Stomach (tissue), 9 donors: Measurements from ENCODE around the gene GPLD1. TPM values are rescaled to one million over a fixed set of nuclear protein-coding genes. Genes with fewer than 3 reads are reported as not detected.
A peak's percentile ranks its signal among the peaks of the same experiment; 100 is the strongest.

Experiments used
- DNase-seq, 2 donors: peaks; one replicate each; pipeline versions ENCODE4 v3.0.0 to v3.0.0-alpha.2; 2013 to 2019
- H3K27ac ChIP-seq, 5 donors: fragments of 200-600 bp in 4 of 5; sonication (generic) in 4 of 5; one replicate each; pipeline ENCODE4 v1.5.1; 2013 to 2019; ENCODE audit warnings: mild to moderate bottlenecking in 1 of 5, moderate library complexity in 1 of 5
- H3K27me3 ChIP-seq, 3 donors: fragments of 200-600 bp; sonication (generic); one replicate each; pipeline ENCODE4 v1.5.1; 2017 to 2019; ENCODE audit warnings: mixed run types in 1 of 3
- H3K36me3 ChIP-seq, 4 donors: fragments of 200-600 bp; sonication (generic); 1 replicate in 3 of 4; 2 replicates in 1 of 4; pipeline ENCODE4 v1.5.1; 2016 to 2019
- H3K4me1 ChIP-seq, 4 donors: fragments of 200-600 bp; sonication (generic); one replicate each; pipeline ENCODE4 v1.5.1; 2016 to 2019
- H3K4me3 ChIP-seq, 4 donors: fragments of 200-600 bp; sonication (generic) in 3 of 4; one replicate each; pipeline ENCODE4 v1.5.1; 2016 to 2019; ENCODE audit warnings: mild to moderate bottlenecking in 1 of 4
- H3K9me3 ChIP-seq, 4 donors: fragments of 200-600 bp; sonication (generic); one replicate each; pipeline ENCODE4 v1.5.1; 2016 to 2019
- EP300 ChIP-seq: sonication (generic); formaldehyde crosslinking; IDR thresholded peaks from one replicate; pipeline ENCODE4 v1.6.1; 2017; ENCODE audit warnings: antibody characterized with exemption
- POLR2A ChIP-seq, 4 donors: fragments of 450-650 bp; IDR thresholded peaks; one replicate each; pipeline ENCODE4 v1.6.1; 2016; ENCODE audit warnings: antibody characterized with exemption in 4 of 4, control low read depth in 2 of 4, mild to moderate bottlenecking in 1 of 4, moderate library complexity in 1 of 4
- POLR2AphosphoS5 ChIP-seq, 3 donors: sonication (generic); formaldehyde crosslinking; IDR thresholded peaks; one replicate each; pipeline ENCODE4 v1.6.1; 2016; ENCODE audit warnings: antibody characterized with exemption in 3 of 3
- WGBS, 5 donors: extraction: QIAGEN DNeasy Blood & Tissue Kit in 3 of 5; methylation state at CpG; one replicate each; pipeline versions ENCODE4 v1.1.5 to v1.1.7; 2013 to 2018; 5-methylcytosine and 5-hydroxymethylcytosine counted together
- intact Hi-C: fragments of 100-400 bp; cut with DNase I; formaldehyde crosslinking; loops from one replicate; pipeline ENCODE4 v1.15.1; 2023; ENCODE audit warnings: low total_unique reads
- polyA plus RNA-seq, 3 donors: library from polyadenylated mRNA; stranded (reverse); fragments of 200-250 nt; gene quantifications; one replicate each; pipeline ENCODE4 v1.2.3, GENCODE V29; 2013
- total RNA-seq, 5 donors: library from RNA; depleted of rRNA; stranded (reverse); fragments of >200 nt; gene quantifications; one replicate each; pipeline versions ENCODE4 v1.1.0 to v1.2.3, GENCODE V29; 2014 to 2016
- TF ChIP-seq, protein P1 (sequence below), 7 experiments: fragments of 450-650 bp in 4 of 7; fragments of 200-600 bp in 3 of 7; sonication (generic) in 3 of 7; IDR thresholded peaks; one replicate each; pipeline ENCODE4 v1.5.1; 2016 to 2019; ENCODE audit warnings: antibody characterized with exemption in 7 of 7, control low read depth in 2 of 7, mild to moderate bottlenecking in 1 of 7
- donor health status: healthy with polysubstance abuse.
- donor health status: Bipolar disorder and iron deficiency.
- donor health status: healthy.

GPLD1 gene
- total and polyA plus RNA-seq, 8 donors, result 0.18 to 2.8 (median 0.44) TPM; not detected in 2

DNA sequence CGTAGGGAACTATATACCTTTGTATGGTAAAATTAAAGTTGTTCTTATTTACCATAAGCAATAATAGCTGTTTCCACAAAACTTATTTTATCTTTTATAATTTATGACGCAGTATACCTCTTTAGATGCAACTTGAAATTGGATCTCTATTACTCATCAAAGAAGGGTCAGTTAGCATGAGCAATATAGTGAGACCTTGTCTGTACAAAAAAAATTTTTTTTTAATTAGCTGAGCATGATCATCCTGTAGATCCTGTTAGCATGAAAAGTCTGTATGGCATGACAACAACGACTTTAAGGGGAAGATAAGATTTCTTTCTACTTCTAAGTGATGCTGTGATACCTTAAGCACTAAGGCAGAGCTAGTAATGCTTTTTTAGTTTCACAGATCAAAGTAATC lies 11.3 kb upstream of the GPLD1 start:
- intact Hi-C loops, result no loop called here
- no peak for DNase-seq
- no peaks in the 10 kb centered on the region for H3K27me3 ChIP-seq

DNA sequence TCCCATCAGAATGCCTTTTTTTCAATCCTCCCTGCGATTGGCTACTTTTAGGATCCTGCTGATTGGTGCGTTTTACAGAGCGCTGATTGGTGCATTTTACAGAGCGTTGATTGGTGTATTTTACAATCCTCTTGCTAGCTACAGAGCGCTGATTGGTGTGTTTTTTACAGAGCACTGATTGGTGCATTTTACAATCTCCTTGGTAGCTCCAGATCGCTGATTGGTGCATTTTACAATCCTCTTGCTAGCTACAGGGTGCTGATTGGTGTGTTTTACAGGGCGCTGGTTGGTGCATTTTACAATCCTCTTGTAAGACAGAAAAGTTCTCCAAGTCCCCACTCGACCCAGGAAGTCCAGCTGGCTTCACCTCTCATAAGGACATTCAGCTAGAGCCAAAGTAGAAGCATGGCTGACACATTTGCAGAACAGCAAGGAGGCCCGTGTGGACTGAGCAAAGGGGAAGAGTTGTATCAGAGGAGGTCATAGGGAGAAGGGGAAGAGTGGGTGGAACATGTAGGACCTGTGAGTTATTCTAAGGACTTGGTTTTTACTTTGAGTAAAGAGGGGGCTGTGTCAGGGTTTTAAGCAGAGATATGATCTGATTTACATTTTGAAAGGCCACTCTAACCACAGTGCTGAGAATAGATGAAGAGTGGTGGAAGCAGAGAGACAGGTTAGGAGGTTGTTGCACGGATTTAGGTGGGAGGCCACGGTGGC lies 8.0 kb upstream of the GPLD1 start:
- WGBS, 5 donors, result 88 to 96% (median 93%) methylated on average over 11 of the region's 11 CpGs
- DNase-seq, result no peak
- no peak for TF ChIP-seq POLR2AphosphoS5 (IDR thresholded peaks at IDR 0.05)
- TF ChIP-seq POLR2A (IDR thresholded peaks at IDR 0.05), result no peak
- Histone ChIP-seq H3K9me3 (peaks cover 0 to 4% (median 0%) of the 10 kb centered on the region in 4 donors), H3K27me3 (no peaks in the 10 kb centered on the region), H3K4me3 (no peak overlapping the region), H3K36me3 (peaks cover 0 to 12% (median 0%) of the 10 kb centered on the region in 4 donors), H3K4me1 (peaks cover 7 to 26% (median 19%) of the 10 kb centered on the region in 4 donors), H3K27ac (no peak overlapping the region)
- intact Hi-C loops, result no loop called here

More for the DNA sequence above, 11.3 kb upstream of the GPLD1 start:
- H3K27ac ChIP-seq, result no peak overlapping the region
- H3K9me3 ChIP-seq, result peaks cover 0 to 4% (median 0%) of the 10 kb centered on the region in 4 donors
- H3K36me3 ChIP-seq, result peaks cover 4 to 41% (median 25%) of the 10 kb centered on the region in 4 donors
- no peak overlapping the region for H3K4me3 ChIP-seq
- TF ChIP-seq, protein P1, sequence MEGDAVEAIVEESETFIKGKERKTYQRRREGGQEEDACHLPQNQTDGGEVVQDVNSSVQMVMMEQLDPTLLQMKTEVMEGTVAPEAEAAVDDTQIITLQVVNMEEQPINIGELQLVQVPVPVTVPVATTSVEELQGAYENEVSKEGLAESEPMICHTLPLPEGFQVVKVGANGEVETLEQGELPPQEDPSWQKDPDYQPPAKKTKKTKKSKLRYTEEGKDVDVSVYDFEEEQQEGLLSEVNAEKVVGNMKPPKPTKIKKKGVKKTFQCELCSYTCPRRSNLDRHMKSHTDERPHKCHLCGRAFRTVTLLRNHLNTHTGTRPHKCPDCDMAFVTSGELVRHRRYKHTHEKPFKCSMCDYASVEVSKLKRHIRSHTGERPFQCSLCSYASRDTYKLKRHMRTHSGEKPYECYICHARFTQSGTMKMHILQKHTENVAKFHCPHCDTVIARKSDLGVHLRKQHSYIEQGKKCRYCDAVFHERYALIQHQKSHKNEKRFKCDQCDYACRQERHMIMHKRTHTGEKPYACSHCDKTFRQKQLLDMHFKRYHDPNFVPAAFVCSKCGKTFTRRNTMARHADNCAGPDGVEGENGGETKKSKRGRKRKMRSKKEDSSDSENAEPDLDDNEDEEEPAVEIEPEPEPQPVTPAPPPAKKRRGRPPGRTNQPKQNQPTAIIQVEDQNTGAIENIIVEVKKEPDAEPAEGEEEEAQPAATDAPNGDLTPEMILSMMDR (IDR thresholded peaks at IDR 0.05), result no peak
- TF ChIP-seq EP300 (no peak), POLR2AphosphoS5 (IDR thresholded peaks at IDR 0.05) (no peak), POLR2A (IDR thresholded peaks at IDR 0.05) (no peak)
- H3K4me1 ChIP-seq, result peaks cover 0 to 8% (median 6%) of the 10 kb centered on the region in 4 donors
- 80 to 89% (median 82%) methylated on average over 3 of the region's 3 CpGs for WGBS, 5 donors

GRCh38 chr6:24494821-24495795 lies 5.7 kb upstream of the GPLD1 start, which contains the start of gene ALDH5A1:
Gene ALDH5A1, plus strand, starts transcription at chr6:24494969. Its CDS starts 28 bp downstream, at chr6:24494997.
- WGBS, 5 donors, result 0 to 2% (median 1%) methylated on average over 21 to 93 of the region's 93 CpGs
- Histone ChIP-seq H3K4me1 (peaks cover 7 to 26% (median 19%) of the 10 kb centered on the region in 4 donors), H3K27ac (peak within 1 kb of the TSS; percentile 75 to 88 (median 86)), H3K9me3 (peaks cover 0 to 4% (median 0%) of the 10 kb centered on the region in 4 donors), H3K36me3 (peaks cover 0 to 8% (median 0%) of the 10 kb centered on the region in 4 donors), H3K27me3 (no peaks in the 10 kb centered on the region), H3K4me3 (peak within 1 kb of the TSS; percentile 67 to 78 (median 72))
- TF ChIP-seq, protein P1 (IDR thresholded peaks at IDR 0.05), result peak in 1 of 7 experiments; percentile 21
- TF ChIP-seq POLR2AphosphoS5 (IDR thresholded peaks at IDR 0.05) (peak in 1 of 3 donors; percentile 16), EP300 (no peak)
- intact Hi-C loops, result no loop called here
- peak; percentile 72 to 91 for DNase-seq

DNA sequence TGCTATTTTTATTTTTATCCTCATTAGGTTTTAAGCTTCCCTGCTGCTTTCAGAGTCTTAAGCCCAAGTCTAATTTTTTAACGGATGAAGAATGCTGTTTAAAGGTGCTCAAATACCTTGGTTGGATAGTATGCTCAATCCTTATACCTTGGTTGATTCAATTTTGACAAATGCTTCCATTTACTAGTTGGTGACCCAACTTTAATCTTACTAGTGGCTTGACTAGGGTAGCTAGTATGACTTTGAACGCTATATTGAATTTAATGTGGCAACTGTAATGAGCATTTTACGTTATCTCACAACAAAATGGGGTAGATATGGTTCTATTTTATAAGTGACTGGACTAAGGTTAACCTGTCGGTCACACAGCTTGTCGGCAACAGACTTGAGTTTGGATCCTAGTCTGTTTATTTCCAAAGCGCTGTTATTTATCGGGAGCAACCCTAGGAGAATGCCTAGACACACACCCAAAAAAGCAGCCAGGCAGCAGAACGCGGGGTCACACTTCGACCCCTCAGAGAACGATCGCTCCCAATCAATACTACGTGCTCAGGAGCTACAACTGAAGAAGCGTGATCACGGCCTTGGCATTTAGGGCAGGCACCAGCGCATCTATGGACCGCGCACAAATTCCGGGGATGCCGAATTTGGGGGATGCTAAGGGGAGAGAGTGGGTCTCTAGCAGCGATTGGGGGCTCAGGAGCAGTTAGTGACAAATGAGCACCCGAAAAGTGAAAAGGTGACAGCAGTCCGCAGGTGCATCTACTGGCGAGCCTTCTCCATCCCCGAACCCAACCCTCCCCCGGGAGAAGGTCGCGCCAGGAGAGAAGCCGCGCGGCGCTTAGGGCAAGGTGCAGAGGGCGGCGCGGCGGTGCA lies 4.8 kb upstream of the GPLD1 start:
- no peak for DNase-seq
- Histone ChIP-seq H3K27me3 (no peaks in the 10 kb centered on the region), H3K4me3 (peak overlapping the region; percentile 67 to 78 (median 72)), H3K27ac (peak overlapping the region; percentile 75 to 88 (median 86)), H3K4me1 (peaks cover 7 to 26% (median 19%) of the 10 kb centered on the region in 4 donors), H3K36me3 (peaks cover 0 to 8% (median 0%) of the 10 kb centered on the region in 4 donors), H3K9me3 (peaks cover 0 to 4% (median 0%) of the 10 kb centered on the region in 4 donors)
- TF ChIP-seq POLR2AphosphoS5 (IDR thresholded peaks at IDR 0.05) (no peak), POLR2A (IDR thresholded peaks at IDR 0.05) (no peak), EP300 (no peak)
- TF ChIP-seq, protein P1 (IDR thresholded peaks at IDR 0.05), result no peak
- WGBS, 5 donors, result 14 to 23% (median 15%) methylated on average over 24 to 36 of the region's 36 CpGs
- intact Hi-C loops, result no loop called here
